Inflammatory macrophage (primary cell): ENCODE measurements around the gene OTOG.

Experiments used
- DNase-seq, 2 donors: peaks; one replicate each; pipeline ENCODE4 v3.0.0-alpha.2; 2020 to 2022

The OTOG gene

DNA sequence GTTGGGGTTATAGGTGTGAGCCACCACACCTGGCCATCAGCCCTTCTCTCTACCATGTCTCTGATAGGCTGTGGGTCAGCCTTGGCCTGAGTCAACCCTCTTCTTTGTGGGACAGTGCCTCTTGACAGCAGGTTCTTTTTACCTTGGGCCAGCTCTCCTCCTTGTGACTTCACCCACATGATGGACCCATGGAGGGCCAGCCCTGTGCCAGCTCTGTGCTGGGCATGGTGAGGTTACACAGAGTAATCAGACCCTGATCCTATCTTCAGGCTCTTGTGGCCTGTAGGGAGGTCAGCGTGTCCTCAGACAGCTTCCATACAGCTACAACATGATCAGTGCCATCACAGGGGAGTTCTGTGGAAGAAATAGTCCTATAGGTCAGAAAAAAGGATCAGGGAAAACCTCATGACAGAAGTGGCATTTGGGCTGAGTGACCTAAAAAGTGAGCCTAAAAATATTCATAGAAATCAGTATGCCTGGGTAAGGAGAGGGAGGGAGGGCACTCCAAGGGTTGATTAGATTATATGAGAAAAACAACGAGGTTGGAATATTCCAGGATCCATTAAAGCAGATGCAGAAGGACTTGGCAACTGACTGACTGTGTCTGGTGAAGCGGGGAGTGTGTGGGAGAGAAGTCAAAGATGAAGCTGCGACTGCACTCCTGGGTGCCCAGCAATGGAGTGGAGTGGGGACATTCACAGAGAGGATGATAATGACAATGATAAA is 17.1 kb downstream of the OTOG start:
- no peak for DNase-seq

DNA sequence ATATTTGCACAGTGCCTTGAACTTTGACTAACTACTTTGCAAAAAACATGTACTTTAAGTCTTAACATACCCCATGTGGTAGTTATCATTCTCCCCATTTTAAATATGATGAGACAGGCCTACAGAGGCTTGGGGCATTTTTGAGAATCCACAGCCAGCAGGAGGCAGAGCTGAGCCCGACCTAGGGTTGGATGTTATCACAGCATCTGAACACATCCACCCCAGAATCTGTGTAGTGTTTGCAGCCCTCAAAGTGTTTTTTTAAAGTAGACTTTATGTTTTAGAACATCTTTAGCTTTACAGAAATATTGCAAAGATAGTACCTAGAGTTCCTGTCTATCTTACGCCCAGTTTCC is 17.6 kb downstream of the OTOG start:
- DNase-seq = peak in 1 of 2 donors; percentile 4

DNA sequence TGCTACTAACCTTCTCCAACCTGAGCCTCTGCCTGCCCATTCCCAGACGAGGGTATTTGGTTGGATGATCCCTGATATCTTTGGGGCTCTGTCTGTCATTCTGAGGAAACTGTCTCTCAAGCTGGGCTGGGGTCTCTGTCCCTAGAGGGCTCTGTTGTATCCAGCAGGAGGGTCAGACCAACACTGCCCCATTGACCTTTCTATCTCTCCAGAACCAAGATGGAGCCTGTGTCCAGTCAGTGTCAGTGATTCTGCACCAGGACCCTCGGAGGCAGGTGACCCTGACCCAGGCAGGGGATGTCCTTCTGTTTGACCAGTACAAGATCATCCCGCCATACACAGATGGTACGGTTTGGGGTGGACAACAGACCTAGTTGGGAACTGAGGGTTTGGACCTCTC is 21.9 kb downstream of the OTOG start:
- no peak for DNase-seq

DNA sequence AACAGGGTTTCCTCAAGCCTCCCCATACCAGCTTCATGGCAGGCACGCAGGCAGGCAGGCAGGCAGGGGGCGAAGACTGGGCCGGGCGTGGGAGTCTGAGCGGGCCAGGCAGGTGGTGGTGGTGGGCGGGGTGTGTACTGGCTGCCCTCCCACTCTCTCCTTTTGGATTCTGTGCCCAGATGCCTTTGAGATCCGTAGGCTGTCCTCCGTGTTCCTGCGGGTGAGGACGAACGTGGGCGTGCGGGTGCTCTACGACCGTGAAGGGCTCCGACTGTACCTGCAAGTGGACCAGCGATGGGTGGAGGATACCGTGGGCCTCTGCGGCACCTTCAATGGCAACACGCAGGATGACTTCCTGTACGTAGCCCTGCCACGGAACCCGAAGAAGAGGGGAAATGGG is 23.0 kb downstream of the OTOG start:
- DNase-seq = no peak

DNA sequence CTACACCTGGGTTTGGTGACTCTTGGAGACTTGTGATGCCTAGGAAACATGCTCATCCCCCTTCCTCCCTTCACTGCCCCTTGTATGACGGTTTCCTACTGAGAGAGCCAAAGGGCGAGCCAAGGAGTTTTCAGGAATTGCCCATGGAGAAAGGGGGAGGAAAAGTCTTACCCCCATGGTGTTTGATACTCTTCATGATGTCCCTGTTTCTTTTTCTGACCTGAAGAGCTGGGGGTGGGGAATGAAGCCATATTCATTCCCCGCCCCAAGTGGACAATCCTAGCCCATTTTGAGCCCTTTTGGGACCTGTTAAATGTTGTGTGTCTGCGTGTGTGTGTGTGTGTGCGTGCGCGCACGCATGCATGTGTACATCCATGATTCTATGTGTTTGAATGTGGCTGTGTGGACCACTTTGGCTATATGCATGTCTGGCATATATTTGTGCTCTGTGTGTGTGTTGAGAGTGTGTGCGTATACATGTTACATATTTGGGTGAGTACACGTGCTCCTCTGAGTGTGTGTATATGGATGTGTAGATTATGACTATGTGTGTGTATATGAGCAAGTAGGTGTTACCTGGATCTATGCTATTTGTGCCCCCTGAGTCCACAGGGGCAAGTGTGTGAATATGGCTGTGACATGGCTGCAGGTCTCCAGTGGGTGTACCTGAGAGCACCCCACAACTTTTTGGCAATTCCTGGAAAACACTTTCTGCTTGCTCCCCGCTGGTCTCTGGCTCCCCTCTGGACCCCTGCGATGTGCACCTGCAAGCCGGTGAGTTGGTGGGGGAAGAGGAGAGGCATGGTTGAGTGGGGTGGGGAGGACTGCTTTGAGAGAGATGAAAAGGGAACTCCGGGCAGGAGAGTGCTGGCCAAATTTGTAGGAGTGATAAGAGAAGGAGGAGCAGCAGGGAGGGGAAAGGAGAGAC is 24.6 kb downstream of the OTOG start:
- no peak for DNase-seq

DNA sequence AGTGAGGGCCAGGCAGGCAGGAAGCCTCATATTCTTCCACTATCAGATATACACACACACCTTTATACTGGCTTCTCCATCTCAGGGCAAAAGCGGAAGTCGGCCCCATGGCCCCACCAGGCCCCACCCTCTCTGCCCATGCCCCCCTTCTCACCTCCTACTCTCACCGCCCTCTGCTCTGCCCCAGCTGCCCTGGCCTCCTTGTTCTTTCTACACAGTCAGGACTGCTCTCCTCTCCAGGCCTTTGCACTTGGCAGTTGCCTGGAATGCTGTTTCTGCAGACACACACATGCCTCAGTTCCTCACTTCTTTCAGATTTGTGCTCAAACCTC is 25.3 kb downstream of the OTOG start:
- DNase-seq = peak in 1 of 2 donors; percentile 5

DNA sequence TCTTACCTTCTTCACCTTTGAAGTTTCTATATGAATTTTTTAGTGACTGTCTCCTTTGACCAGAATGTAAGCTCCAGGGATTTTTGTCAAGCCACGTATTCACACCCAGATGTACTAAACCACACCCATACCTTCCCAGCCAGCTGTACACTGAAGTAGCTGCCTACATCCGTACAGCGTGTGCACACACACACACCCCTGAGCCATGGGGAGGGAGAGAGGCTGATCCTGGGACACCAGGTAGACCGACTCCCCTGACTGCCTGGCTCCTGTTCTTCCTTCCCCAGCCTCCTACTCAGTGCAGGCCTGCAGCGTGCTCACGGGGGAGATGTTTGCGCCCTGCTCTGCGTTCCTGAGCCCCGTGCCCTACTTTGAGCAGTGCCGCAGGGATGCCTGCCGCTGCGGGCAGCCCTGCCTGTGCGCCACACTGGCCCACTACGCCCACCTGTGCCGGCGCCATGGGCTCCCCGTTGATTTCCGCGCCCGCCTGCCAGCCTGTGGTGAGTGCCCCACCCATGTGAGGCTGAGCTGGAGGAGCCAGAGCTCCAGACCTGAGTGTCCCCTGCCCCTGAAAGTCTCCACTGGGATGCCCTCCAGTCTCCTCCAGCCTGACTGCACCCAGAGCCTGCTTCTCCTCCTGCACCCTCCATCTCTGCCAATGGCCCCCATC is 25.9 kb downstream of the OTOG start:
- no peak for DNase-seq

DNA sequence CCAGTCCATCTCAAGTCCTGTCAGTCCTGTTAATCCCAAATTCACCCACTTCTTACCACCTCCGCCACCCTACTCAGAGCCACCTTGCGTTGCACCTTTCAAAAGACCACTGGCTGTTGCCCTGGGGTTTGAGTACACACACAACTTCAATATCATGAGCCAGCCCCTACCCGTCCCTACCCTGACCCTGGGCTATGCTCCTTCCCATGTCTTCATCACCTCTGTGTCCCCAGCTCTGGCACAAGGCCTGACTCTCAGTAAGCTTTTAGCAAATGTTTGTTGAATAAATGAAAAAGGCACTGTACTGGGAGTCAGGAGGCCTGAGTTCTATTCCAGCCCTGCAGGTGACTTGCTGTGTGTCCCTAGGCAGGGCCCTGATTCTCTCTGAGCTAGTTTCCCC is 26.5 kb downstream of the OTOG start:
- DNase-seq = no peak

DNA sequence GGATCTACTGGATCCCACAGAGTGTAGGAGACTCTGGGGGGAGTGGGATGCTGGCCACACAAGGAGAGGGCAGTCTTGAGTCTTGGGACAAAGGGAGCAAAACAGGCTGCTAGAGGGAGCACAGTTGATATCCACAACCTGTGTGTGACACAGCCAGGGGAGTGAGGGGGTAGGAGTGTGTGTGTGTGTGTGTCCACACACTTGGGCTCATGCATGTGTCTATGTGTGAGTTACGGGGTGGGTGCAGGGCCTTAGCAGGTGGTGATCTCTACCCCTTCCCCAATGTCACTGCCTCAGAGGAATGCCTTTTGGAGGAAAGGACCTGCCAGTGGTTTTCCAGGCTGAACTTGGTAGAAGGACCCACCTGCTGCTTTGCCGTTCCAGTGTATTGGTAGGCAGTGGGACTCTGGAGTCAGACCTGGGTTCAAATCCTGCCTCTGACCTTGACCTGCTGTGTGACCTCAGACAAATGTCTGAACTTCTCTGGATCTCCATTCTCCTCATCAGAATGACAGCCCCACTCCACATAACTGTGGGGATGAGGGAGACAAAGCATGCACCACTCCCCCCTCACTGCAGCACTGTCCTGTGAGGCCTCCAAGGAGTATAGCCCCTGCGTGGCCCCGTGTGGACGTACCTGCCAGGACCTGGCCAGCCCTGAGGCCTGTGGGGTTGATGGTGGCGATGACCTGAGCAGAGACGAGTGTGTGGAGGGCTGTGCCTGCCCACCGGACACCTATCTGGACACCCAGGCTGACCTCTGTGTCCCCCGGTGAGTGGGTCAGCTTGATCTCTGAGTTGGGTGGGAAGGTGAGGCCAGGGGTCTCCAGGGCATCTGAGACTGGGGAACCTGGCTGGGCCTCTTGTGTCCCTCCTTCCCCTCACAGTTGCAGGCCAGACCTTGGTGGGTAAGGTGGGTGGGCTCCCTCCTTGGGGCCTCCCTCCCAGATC is 27.4 kb downstream of the OTOG start:
- DNase-seq = no peak

DNA sequence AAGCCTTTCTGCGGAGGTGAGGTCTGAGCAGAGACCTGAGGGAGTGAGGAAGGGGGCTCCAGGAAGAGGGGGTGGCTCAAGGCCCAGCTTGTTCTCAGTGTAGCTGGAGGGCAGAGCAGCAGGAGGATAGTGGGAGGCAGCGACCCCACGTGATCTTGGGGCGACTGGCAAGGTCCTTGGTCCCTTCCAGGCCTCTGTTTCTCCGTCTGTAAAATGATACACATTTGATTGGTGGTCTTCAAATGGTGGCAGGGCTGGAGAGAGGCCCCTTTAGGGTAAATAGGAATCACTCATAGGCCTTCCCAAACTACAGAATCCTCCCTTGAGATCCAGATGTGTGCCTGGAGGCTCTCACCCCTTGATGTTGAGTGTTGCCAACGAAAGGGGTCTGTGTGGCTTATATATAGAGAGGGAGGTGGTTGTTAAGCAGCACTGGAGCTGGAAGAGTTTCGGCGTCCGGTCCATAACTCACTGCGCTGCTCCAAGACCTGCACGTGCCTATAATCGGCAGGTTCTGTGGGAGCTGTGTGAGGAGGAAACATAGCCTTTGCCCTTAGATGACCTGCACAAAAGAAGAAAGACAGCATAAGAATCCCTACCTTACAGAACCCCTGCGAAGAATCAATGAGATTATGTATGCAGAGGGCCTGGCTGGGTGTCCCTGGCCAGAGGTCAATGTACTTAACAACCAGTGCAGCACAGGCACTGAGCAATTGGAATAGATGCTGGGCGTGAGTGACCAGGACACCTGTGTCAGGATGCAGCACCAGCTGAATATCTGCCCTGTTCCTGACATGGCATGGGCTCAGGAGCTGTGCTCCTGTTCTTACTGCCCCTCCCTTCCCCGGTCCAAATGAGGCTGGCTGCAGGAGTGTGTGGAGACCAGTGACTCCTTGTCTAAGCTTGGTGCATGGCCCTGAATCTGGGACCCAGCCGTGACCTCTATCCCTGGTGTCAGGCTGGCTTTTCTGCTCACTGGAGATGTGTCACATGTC is 28.7 kb downstream of the OTOG start:
- no peak for DNase-seq

DNA sequence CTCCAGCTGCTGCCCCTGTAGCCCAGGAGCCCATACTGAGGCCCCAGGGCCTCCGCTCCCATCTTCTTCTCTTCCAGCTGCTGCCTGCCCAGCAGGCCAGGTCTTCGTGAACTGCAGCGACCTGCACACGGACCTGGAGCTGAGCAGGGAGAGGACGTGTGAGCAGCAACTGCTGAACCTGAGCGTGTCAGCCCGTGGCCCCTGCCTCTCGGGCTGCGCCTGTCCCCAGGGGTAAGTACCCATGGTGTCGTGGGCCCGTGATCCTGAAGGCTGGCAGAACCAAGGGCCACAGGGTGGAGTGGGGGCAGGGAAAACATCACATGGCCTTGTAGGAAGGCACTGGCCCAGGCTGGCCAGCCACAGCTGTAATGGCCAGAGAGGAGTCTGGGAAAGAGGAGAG is 31.2 kb downstream of the OTOG start:
- DNase-seq = no peak

DNA sequence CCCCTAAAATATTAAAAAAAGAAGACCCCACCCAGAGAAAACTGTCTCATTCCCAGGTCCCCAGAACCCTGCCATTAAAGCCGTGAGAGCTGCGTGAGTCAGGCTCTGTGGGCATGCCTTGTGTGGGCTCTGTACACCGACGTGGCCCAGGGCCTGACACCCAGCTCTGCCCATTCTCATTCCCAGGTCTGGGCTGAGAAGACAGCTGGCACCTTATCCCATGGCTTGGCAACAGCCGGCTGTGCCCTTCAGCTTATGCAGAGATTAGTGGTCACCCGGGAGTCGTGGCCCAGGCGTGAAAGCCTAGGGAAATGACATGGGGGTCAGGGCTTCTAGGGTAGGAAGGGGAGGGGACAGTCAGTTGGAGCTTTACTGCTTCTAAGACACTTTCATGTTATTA is 31.9 kb downstream of the OTOG start:
- no peak for DNase-seq

DNA sequence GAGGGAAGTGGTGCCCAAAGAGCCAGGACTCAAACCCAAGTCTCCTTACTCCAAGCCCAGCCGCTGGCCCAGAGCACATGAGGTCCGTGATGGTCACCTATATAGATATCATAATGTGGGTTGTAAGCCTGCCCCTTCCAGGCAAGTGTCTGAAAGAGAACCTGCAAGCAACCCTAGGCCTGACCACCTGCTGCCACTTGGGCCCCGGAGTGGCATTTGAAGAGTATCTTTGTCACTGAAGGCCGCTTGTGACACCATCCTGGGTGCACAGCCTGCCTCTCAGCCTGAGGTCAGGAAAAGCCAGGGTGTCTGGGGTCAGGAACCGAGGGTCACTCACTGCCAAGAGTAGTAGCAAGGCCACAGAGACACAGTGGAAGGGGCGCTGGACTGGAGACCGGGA is 32.4 kb downstream of the OTOG start:
- DNase-seq = no peak

DNA sequence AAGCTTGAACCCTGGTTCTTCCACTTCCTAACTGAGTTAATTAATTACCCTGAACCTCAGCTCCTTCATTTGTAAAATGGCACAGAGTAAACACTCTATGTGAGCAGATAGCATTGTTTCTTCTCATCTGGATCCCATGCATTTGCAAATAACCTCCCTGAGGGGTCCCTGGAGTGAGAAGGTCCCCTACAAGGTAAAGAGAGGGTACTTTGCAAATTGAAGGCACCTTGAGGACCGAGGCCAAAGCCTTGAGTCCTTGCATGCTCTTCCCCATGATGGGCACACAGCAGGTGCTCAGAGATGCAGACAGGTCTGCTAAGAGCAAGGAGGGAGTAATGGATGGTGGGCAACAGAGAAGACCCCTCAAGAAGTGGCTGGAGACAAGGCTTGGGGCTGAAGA is 33.2 kb downstream of the OTOG start:
- no peak for DNase-seq

DNA sequence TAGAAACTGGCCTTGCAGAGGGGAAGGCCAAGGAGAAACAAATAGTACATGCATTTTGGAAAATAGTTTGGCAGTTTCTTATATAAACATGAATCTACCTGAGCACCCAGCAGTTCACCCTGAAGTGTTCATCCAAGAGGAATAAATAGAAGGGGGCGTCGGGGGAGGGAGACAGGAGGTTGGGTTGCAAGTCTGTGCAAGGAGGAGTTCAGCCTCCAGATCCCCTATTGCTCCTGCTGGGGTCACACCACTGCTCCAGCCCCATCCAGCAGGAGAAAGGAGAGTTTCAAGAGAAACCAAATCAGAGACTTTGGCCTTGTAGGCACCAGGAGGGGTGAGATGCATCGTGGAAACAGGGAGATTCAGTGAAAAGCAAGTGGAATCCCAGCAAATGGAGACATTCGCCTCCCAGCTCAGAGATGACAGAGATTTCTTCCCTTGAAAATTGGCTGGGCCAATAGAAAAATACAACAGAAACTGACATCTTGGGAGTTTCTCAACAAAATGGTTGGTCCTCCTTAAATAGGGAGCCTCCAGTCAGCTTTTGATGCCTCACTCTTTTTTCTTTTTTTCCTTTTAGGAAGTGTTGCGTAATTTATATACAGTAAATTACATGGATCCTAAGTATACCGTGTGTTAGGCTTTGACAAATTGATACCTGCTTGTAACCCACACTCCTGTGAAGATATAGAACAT is 34.1 kb downstream of the OTOG start:
- no peak for DNase-seq

DNA sequence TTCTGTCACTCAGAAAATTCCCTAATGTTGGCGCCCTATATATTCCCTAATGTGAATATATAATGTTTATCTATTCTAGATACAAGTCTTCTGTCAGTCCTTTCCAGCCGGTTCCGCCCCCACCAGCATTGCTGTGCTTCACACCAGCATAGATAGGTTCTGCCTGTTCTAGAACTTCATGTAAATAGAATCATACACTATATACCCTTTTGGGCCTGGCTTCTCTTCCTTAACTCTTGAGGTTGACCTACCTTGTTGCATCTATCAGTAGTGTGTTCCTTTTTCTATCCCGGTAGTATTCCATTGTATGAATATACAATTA is 34.6 kb downstream of the OTOG start:
- no peak for DNase-seq

DNA sequence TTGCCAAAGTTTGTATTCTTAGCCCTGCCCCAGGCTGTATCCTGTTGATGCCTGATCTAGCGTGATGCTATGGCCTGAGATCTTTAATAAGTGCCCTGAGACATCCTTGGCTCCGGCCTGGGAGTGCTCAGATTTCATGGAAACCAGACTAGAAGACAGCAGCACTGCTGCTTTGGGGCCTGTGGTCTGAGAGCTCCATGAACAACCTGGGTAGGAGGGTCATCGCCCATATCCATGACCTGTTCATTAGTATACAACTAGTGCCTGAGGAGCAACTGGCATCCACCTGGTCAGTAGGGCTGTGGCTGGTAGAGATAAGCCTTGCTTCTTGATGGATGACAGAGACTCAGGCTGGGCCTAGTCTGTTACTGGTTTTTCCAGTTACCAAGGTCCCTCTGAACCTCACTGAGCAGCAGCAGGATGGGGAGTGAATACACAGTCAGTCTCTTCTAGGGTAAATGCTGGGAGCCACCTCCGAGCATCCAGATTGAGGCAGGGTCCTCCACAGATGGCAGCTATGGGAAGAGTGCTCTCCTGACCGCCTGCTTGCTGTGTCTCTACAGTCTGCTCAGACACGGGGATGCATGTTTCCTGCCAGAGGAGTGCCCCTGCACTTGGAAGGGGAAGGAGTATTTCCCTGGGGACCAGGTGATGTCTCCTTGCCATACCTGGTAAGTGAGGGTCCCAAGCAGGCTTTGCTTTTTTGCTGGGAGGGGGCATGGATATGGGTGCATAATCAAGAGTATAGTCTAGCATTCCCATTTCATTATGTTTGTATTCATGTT is 39.0 kb downstream of the OTOG start:
- no peak for DNase-seq

DNA sequence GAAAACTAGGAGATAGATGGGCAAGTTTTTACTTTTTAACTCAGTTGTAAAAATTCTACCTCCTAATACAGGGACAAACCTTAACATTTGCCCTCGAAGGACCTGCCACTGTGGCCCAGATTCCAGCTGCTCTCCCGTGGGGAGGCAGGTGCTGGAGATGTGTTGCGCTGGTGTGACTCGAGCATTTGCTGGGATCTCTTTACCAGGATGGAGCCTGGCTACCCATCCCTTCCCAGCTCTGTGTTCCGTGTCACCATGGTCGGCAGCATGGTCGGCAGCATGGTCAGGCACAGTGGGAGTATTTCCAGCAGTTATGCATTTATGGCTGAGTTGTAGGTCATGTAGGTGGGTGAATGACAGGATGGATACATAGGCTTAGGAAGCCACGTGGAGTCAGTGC is 41.1 kb downstream of the OTOG start:
- DNase-seq = no peak

DNA sequence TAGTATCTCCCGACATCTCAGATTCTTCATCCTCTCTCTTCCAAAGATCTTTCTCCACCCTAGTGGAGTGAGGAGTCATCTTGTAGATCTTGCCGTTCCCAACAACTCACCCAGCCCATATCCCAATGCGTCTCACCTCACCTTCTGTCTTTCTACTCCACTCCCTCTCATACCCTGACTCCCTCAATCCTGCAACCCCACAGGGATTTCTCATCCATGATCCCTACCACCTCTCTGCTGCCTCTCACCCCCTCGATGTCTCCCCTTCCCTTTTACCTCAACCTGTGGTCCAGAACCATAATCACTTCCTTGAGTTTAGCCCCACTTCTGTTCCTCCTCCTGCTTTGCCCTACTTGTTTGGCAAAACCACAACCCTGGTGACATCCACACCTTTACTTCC is 41.7 kb downstream of the OTOG start:
- no peak for DNase-seq

DNA sequence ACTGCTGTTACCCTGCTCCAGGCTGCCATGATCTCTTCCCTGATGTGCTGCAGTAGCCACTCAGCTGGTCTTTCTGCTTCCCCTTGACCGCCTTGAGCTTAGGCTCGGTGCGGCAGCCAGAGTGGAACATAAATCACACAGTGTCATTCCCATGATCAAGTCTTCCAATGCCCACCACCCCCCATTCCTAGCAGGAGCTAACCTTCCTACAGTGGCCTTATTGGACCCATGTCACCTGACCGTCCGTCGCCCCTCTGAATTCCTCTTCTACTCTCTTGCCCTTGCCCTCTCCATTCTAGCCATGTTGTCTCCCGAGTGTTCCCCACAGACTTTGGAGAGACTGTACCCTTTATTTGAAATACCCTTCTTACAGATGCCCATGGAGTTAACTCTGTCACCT is 43.4 kb downstream of the OTOG start:
- no peak for DNase-seq
